Panc1 (cell line): ENCODE data around the gene PKMYT1. TPM values are rescaled to one million over a fixed set of nuclear protein-coding genes. Genes with fewer than 3 reads are reported as not detected.

Experiments used
- ATAC-seq: fragments of 200-7000 bp; cut with Tn5 transposase; 2 replicates; pipeline ENCODE4 v1.9.1; 2020; ENCODE audit warnings: mild to moderate bottlenecking, moderate library complexity
- BruUV-seq: library from RNA; stranded (reverse); fragments of 400-500 nt; replicated peaks from 2 replicates; lab custom pipeline; 2021; lab: Mats Ljungman, UMichigan
- CTCF ChIA-PET: fragments of 300-600 bp; sonication (Branson Sonifier 250); formaldehyde crosslinking; loops from one replicate; lab custom pipeline; 2022; ENCODE audit warnings: antibody characterized with exemption; lab: Charles Lee
- POLR2A ChIA-PET: fragments of 300-600 bp; sonication (Branson Sonifier 250); formaldehyde crosslinking; loops from one replicate; lab custom pipeline; 2022; ENCODE audit warnings: antibody characterized with exemption; lab: Charles Lee
- DNase-seq: peaks from one replicate; pipeline ENCODE4 v3.0.0-alpha.2; 2010; ENCODE audit warnings: low read depth, low spot score
- H3K27ac ChIP-seq: 2 replicates; pipeline ENCODE4 v1.5.1; 2011; ENCODE audit warnings: mild to moderate bottlenecking, low read length, inconsistent platforms
- H3K27me3 ChIP-seq: fragments of 200-500 bp; sonication (Bioruptor generic); 2 replicates; pipeline ENCODE4 v1.6.0; 2014; ENCODE audit warnings: low read length, inconsistent platforms; ENCODE audit not compliant: control insufficient read depth, insufficient read depth
- H3K36me3 ChIP-seq: fragments of 200-500 bp; sonication (Bioruptor generic); 2 replicates; pipeline ENCODE4 v1.5.1; 2014; ENCODE audit warnings: inconsistent platforms, mild to moderate bottlenecking, low read length, moderate library complexity; ENCODE audit not compliant: control insufficient read depth, insufficient read depth
- H3K4me1 ChIP-seq: 2 replicates; pipeline ENCODE4 v1.5.1; 2011; ENCODE audit warnings: inconsistent platforms, mild to moderate bottlenecking, low read length, moderate library complexity; ENCODE audit not compliant: control insufficient read depth, insufficient read depth
- H3K4me3 ChIP-seq, 2 experiments: 2 replicates each; pipeline ENCODE4 v1.5.1; 2011 to 2012; ENCODE audit warnings: low read depth in 2 of 2, low read length in 2 of 2, mild to moderate bottlenecking in 2 of 2, inconsistent platforms in 1 of 2, moderate library complexity in 1 of 2
- H3K9me3 ChIP-seq: fragments of 200-500 bp; sonication (Bioruptor generic); 2 replicates; pipeline ENCODE4 v1.5.1; 2014; ENCODE audit warnings: low read depth, mild to moderate bottlenecking, inconsistent platforms, low read length, moderate library complexity; ENCODE audit not compliant: control insufficient read depth, insufficient read depth
- CTCF ChIP-seq: fragments of 450-650 bp; IDR thresholded peaks from 2 replicates; pipeline ENCODE4 v1.5.1; 2017; ENCODE audit warnings: mild to moderate bottlenecking
- POLR2AphosphoS5 ChIP-seq: IDR thresholded peaks from 2 replicates; pipeline ENCODE4 v1.6.1; 2012; ENCODE audit warnings: mild to moderate bottlenecking, low read depth, low read length, moderate library complexity
- REST ChIP-seq, 2 experiments: IDR thresholded peaks; 2 replicates each; pipeline ENCODE4 v1.6.1; 2011 to 2012; ENCODE audit warnings: low read depth in 2 of 2, control low read depth in 1 of 2, low read length in 1 of 2, mild to moderate bottlenecking in 1 of 2, moderate library complexity in 1 of 2; ENCODE audit not compliant: insufficient read depth in 1 of 2
- SIN3A ChIP-seq: IDR thresholded peaks from 2 replicates; pipeline ENCODE4 v1.6.1; 2012; ENCODE audit warnings: low read depth, mild to moderate bottlenecking, low read length, moderate library complexity, borderline replicate concordance; ENCODE audit not compliant: insufficient read depth
- TCF7L2 ChIP-seq: IDR thresholded peaks from 2 replicates; pipeline ENCODE4 v1.6.1; 2011; ENCODE audit warnings: mild to moderate bottlenecking, low read depth, low read length, inconsistent platforms
- in situ Hi-C: cut with HindIII; loops from 2 replicates; pipeline ENCODE4 v1.10.0; 2016; ENCODE audit warnings: low sequenced_read_pairs, low pct_unique_long_range_greater_than_20kb
- intact Hi-C: fragments of 100-400 bp; cut with micrococcal nuclease; formaldehyde crosslinking; loops from one replicate; pipeline ENCODE4 v1.10.0; 2022; ENCODE audit not compliant: unreplicated experiment
- total RNA-seq: library from RNA; stranded (reverse); gene quantifications from one replicate; pipeline ENCODE4 v1.2.1, GENCODE V29; 2021; ENCODE audit not compliant: unreplicated experiment

Gene PKMYT1
- total RNA-seq, 1 experiment from 2014 or later, result 105 TPM

GRCh38 chr16:2967721-2968161 lies 12.5 kb downstream of the PKMYT1 start:
- BruUV-seq, result no TSS peak
- no peak for TF ChIP-seq POLR2AphosphoS5
- TF ChIP-seq CTCF, result no peak
- TF ChIP-seq SIN3A, result no peak
- no peak for TF ChIP-seq TCF7L2
- TF ChIP-seq REST (IDR thresholded peaks at IDR 0.05; ENCODE audit: insufficient read depth in 1 of 2, low read depth in 2 of 2, low read length in 1 of 2), result no peak
- ChIA-PET POLR2A (no interaction called here), CTCF (no interaction called here)
- no peaks in the 10 kb centered on the region; the same call in 1 of the 2 replicates for H3K36me3 ChIP-seq
- DNase-seq (no peak), ATAC-seq (no peak)
- peaks cover 35% of the 10 kb centered on the region for H3K4me1 ChIP-seq
- H3K27me3 ChIP-seq, result no peaks in the 10 kb centered on the region
- H3K27ac ChIP-seq, result no peak overlapping the region; the same call in 1 of the 2 replicates
- no peak overlapping the region for H3K4me3 ChIP-seq
- intact Hi-C loops (no loop called here), in situ Hi-C loops (no loop called here)
- H3K9me3 ChIP-seq, result no peaks in the 10 kb centered on the region

GRCh38 chr16:2967211-2967631 lies 13.0 kb downstream of the PKMYT1 start:
- POLR2A ChIA-PET, result no interaction called here
- ATAC-seq (no peak), DNase-seq (no peak)
- CTCF ChIA-PET, result no interaction called here
- Histone ChIP-seq H3K4me3 (no peak overlapping the region), H3K27ac (no peak overlapping the region), H3K27me3 (no peaks in the 10 kb centered on the region), H3K4me1 (peaks cover 35% of the 10 kb centered on the region), H3K9me3 (no peaks in the 10 kb centered on the region), H3K36me3 (no peaks in the 10 kb centered on the region; the same call in 1 of the 2 replicates)
- no peak for TF ChIP-seq REST (IDR thresholded peaks at IDR 0.05; ENCODE audit: insufficient read depth in 1 of 2, low read depth in 2 of 2, low read length in 1 of 2)
- intact Hi-C loops (no loop called here), in situ Hi-C loops (no loop called here)
- BruUV-seq, result no TSS peak
